ENCODE results near the gene XRCC5. TPM values are rescaled to one million over a fixed set of nuclear protein-coding genes. Genes with fewer than 3 reads are reported as not detected.

Gene XRCC5
- total RNA-seq, 2 donors from 2014 or later = 492 to 493 TPM

GRCh38 chr2:216234106-216234505, 125.0 kb downstream of the XRCC5 start:
- 92 to 100% methylated on average over 2 to 3 of the region's 3 CpGs for WGBS, 2 experiments (ENCODE audit: insufficient coverage in 1 of 2, insufficient read length in 1 of 2)
- Mint-ChIP-seq H3K9me3 (peaks cover 23% of the 10 kb centered on the region), H3K27me3 (ENCODE audit: insufficient read depth) (peaks cover 3% of the 10 kb centered on the region), H3K4me1 (no peaks in the 10 kb centered on the region), H3K27ac (no peak overlapping the region), H3K4me3 (no peak overlapping the region), H3K36me3 (ENCODE audit: low read depth) (peaks cover 2% of the 10 kb centered on the region)
- Histone ChIP-seq H3K9ac (ENCODE audit: extremely low read depth, low read length, poor library complexity, severe bottlenecking) (no peak overlapping the region), H3K27ac (ENCODE audit: low read depth, low read length) (no peak overlapping the region), H3K9me3 (ENCODE audit: control insufficient read depth, low read length) (peaks cover 28% of the 10 kb centered on the region), H3K36me3 (ENCODE audit: control insufficient read depth, insufficient read depth, low read length) (no peaks in the 10 kb centered on the region), H3K4me3 (ENCODE audit: low read length) (no peak overlapping the region), H3K27me3 (ENCODE audit: control insufficient read depth, insufficient read depth, low read length, poor library complexity, severe bottlenecking) (no peaks in the 10 kb centered on the region), H3K4me1 (ENCODE audit: control insufficient read depth, insufficient read depth, low read length) (no peaks in the 10 kb centered on the region)
- no peak for TF ChIP-seq CTCF (conservative IDR thresholded peaks at IDR 0.05)
- DNase-seq = no peak

GRCh38 chr2:216235462-216235861, 126.3 kb downstream of the XRCC5 start:
- Histone ChIP-seq H3K4me3 (ENCODE audit: low read length) (no peak overlapping the region), H3K36me3 (ENCODE audit: control insufficient read depth, insufficient read depth, low read length) (no peaks in the 10 kb centered on the region), H3K27ac (ENCODE audit: low read depth, low read length) (no peak overlapping the region), H3K9ac (ENCODE audit: extremely low read depth, low read length, poor library complexity, severe bottlenecking) (no peak overlapping the region), H3K9me3 (ENCODE audit: control insufficient read depth, low read length) (peaks cover 21% of the 10 kb centered on the region), H3K4me1 (ENCODE audit: control insufficient read depth, insufficient read depth, low read length) (no peaks in the 10 kb centered on the region), H3K27me3 (ENCODE audit: control insufficient read depth, insufficient read depth, low read length, poor library complexity, severe bottlenecking) (no peaks in the 10 kb centered on the region)
- 89 to 97% methylated on average over 1 to 2 of the region's 2 CpGs for WGBS, 2 experiments (ENCODE audit: insufficient coverage in 1 of 2, insufficient read length in 1 of 2)
- Mint-ChIP-seq H3K4me1 (no peaks in the 10 kb centered on the region), H3K27me3 (ENCODE audit: insufficient read depth) (peaks cover 3% of the 10 kb centered on the region), H3K27ac (no peak overlapping the region), H3K9me3 (peaks cover 23% of the 10 kb centered on the region), H3K4me3 (no peak overlapping the region), H3K36me3 (ENCODE audit: low read depth) (peaks cover 2% of the 10 kb centered on the region)
- DNase-seq = no peak
- TF ChIP-seq CTCF (conservative IDR thresholded peaks at IDR 0.05) = no peak

GRCh38 chr2:216235896-216236295, 126.7 kb downstream of the XRCC5 start:
- H3K4me3 ChIP-seq (ENCODE audit: low read length) = no peak overlapping the region
- H3K27me3 ChIP-seq (ENCODE audit: control insufficient read depth, insufficient read depth, low read length, poor library complexity, severe bottlenecking) = no peaks in the 10 kb centered on the region
- H3K27ac Mint-ChIP-seq = no peak overlapping the region
- no peak for TF ChIP-seq CTCF (conservative IDR thresholded peaks at IDR 0.05)
- no peak overlapping the region for H3K27ac ChIP-seq (ENCODE audit: low read depth, low read length)
- H3K4me3 Mint-ChIP-seq = no peak overlapping the region
- peaks cover 2% of the 10 kb centered on the region for H3K36me3 Mint-ChIP-seq (ENCODE audit: low read depth)
- peaks cover 23% of the 10 kb centered on the region for H3K9me3 Mint-ChIP-seq
- no peak for DNase-seq
- no peaks in the 10 kb centered on the region for H3K4me1 ChIP-seq (ENCODE audit: control insufficient read depth, insufficient read depth, low read length)
- no peaks in the 10 kb centered on the region for H3K36me3 ChIP-seq (ENCODE audit: control insufficient read depth, insufficient read depth, low read length)
- peaks cover 3% of the 10 kb centered on the region for H3K27me3 Mint-ChIP-seq (ENCODE audit: insufficient read depth)
- peaks cover 16% of the 10 kb centered on the region for H3K9me3 ChIP-seq (ENCODE audit: control insufficient read depth, low read length)
- H3K4me1 Mint-ChIP-seq = no peaks in the 10 kb centered on the region
- WGBS, 2 experiments (ENCODE audit: insufficient coverage in 1 of 2, insufficient read length in 1 of 2) = 94 to 100% methylated on average over 1 of the region's 1 CpG
- H3K9ac ChIP-seq (ENCODE audit: extremely low read depth, low read length, poor library complexity, severe bottlenecking) = no peak overlapping the region
